GM12875 (cell line): ENCODE data around the gene ZNF311.
A peak's percentile ranks its signal among the peaks of the same experiment; 100 is the strongest.
"Not testable (repeated sequence)": the region's sequence is repeated elsewhere in the genome, so short reads cannot be mapped to it uniquely, and the experiment has no call there.

Source experiments
- H3K4me3 ChIP-seq: one replicate; pipeline ENCODE4 v1.5.1; 2011; ENCODE audit warnings: low read depth, low read length, control low read depth
- CTCF ChIP-seq: IDR thresholded peaks from 2 replicates; pipeline ENCODE4 v1.5.1; 2011; ENCODE audit warnings: low read depth, mild to moderate bottlenecking, control low read depth, inconsistent platforms, low read length, moderate library complexity, borderline replicate concordance; ENCODE audit not compliant: insufficient read depth

Gene ZNF311

GRCh38 chr6:28978959-28979561, 26.1 kb downstream of the ZNF311 start:
- TF ChIP-seq CTCF: no peak
- H3K4me3 ChIP-seq: no peak overlapping the region

GRCh38 chr6:28978133-28978491, 27.0 kb downstream of the ZNF311 start:
- no peak for TF ChIP-seq CTCF
- H3K4me3 ChIP-seq: no peak overlapping the region

GRCh38 chr6:28977341-28978132, 27.6 kb downstream of the ZNF311 start:
- no peak for TF ChIP-seq CTCF
- peak overlapping the region; percentile 27 for H3K4me3 ChIP-seq

GRCh38 chr6:28976677-28977076, 28.4 kb downstream of the ZNF311 start:
- no peak for TF ChIP-seq CTCF
- H3K4me3 ChIP-seq: no peak overlapping the region

- no peak for TF ChIP-seq CTCF
- no peak overlapping the region for H3K4me3 ChIP-seq
These were observed 30.6 kb downstream of the ZNF311 start for GRCh38 chr6:28974505-28974904.

GRCh38 chr6:28970056-28970455, 35.1 kb downstream of the ZNF311 start:
- not testable (repeated sequence) for H3K4me3 ChIP-seq

GRCh38 chr6:28969129-28969528, 36.0 kb downstream of the ZNF311 start:
- no peak overlapping the region for H3K4me3 ChIP-seq
- TF ChIP-seq CTCF: no peak
